ENCODE results near the gene SLC13A5. TPM values are rescaled to one million over a fixed set of nuclear protein-coding genes. Genes with fewer than 3 reads are reported as not detected.

The SLC13A5 gene
- total RNA-seq, 2 experiments from 2014 or later = not detected

DNA sequence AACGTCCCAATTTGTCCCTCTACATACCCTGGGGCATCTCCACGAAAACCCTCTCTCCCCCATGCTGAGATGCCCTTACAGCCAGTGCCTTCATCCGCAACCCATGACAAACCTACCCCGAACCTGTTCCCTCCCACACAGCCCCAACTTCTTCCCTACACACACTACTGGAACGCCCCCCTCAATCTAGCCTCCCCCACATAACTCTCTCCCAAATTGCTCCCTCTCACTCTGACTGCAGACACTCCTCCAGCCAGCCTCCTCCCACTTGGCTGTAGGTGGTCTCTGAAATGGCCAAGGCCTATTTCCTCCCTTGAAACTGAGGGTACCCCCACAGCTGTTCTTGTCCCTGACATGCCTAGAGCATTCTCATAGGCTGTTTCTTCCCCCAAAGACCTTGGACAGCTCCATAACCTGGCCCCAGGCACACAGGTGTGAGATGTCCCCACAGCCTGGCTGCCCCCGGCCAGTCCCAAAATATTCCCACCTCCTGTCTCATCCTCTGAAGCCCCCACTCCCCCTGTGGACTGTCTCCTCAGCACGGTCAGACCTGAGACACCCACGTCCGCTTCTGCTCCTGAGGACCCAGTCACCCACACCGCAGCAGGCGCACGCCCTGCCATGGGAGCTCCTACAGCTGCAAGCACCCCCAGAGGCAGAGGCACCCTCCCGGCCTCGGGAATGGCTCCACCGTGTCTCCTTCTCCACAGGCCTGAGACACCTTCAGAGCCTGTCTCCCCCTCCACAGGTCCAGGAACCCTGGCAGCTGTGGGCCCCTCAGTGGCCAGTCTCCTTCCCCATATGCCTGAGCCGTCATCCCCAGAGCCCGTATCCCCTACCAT lies 76.3 kb downstream of the SLC13A5 start:
- no peak for DNase-seq
- H3K4me1 Mint-ChIP-seq = peaks cover 24% of the 10 kb centered on the region
- H3K27me3 Mint-ChIP-seq = no peaks in the 10 kb centered on the region
- ChIA-PET POLR2A (interaction anchor here (0.6 kb wide), 1 partner anchor 399 kb away, joined by 3 read pairs; the partner anchor contains the start of gene SLC16A13), CTCF (no interaction called here)
- no peaks in the 10 kb centered on the region for H3K9me3 Mint-ChIP-seq (ENCODE audit: low read depth)
- peaks cover 31% of the 10 kb centered on the region for H3K36me3 Mint-ChIP-seq (ENCODE audit: low read depth)
- intact Hi-C loops (cut with DNase I, micrococcal nuclease) = no loop called here
- no peak overlapping the region for H3K27ac Mint-ChIP-seq
- ATAC-seq = no peak
- H3K4me3 Mint-ChIP-seq = no peak overlapping the region

DNA sequence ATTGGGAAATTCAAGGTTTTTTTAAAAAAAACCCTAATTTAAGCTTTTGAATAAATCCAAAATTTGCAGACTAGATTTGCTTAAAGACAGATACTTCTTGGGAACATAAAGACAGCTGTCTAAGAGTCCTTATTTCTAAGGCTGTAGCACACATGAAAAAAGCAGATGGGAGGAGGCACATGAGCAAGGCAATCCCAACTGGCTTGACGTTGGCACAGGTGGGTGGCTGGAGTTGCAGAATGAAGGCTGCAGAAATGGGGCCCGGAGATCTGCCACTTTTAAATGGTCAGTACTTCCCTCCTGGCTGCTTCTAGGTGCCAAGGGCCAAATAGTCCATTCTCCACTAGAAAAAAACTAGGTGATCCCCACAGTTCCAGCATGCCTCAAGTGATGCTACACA lies 77.1 kb downstream of the SLC13A5 start:
- peaks cover 22% of the 10 kb centered on the region for H3K4me1 Mint-ChIP-seq
- DNase-seq = no peak

More for the DNA sequence above, 77.1 kb downstream of the SLC13A5 start:
- no peak overlapping the region for H3K4me3 Mint-ChIP-seq
- no peaks in the 10 kb centered on the region for H3K9me3 Mint-ChIP-seq (ENCODE audit: low read depth)
- ChIA-PET POLR2A (no interaction called here), CTCF (no interaction called here)
- H3K36me3 Mint-ChIP-seq (ENCODE audit: low read depth) = peaks cover 30% of the 10 kb centered on the region
- no peaks in the 10 kb centered on the region for H3K27me3 Mint-ChIP-seq
- ATAC-seq = no peak
- H3K27ac Mint-ChIP-seq = no peak overlapping the region
- intact Hi-C loops (cut with DNase I, micrococcal nuclease) = no loop called here

Small RNA genes lying within 50 kb of the gene (microRNA-seq; reads per million reads assigned to microRNA genes)
- not detected for gene MIR4520-1 (ENCODE audit: borderline replicate concordance)
- not detected for gene MIR4520-2 (ENCODE audit: borderline replicate concordance)

Other genes starting within 250 kb of the SLC13A5 start
- under 1 TPM; 0.69 to 0.72 TPM for gene PITPNM3, start 156.8 kb downstream of the SLC13A5 start, total RNA-seq
- 10 to 100 TPM; 17.1 to 24.9 TPM for gene KIAA0753, start 72.7 kb downstream of the SLC13A5 start, total RNA-seq
- gene TXNDC17, start 72.3 kb downstream of the SLC13A5 start, total RNA-seq = 100 to 1,000 TPM in 1 of 2 experiments, 10 to 100 TPM in 1; 52.4 to 122 TPM
- gene MED31, start 61.8 kb downstream of the SLC13A5 start, total RNA-seq = 10 to 100 TPM; 17.7 to 24.5 TPM
- 1 to 10 TPM; 1.6 to 2.0 TPM for gene C17orf100, start 61.6 kb downstream of the SLC13A5 start, total RNA-seq
- 10 to 100 TPM; 47.7 to 48.6 TPM for gene XAF1, start 42.7 kb upstream of the SLC13A5 start, total RNA-seq
- gene FBXO39, start 62.8 kb upstream of the SLC13A5 start, total RNA-seq = under 1 TPM; 0.19 to 0.27 TPM
- gene TEKT1, start 118.4 kb upstream of the SLC13A5 start, total RNA-seq = not detected